Globus pallidus (tissue), 1 donor: ENCODE results near the gene SPARCL1.
"Not testable (repeated sequence)": the region's sequence is repeated elsewhere in the genome, so short reads cannot be mapped to it uniquely, and the experiment has no call there.

Source experiments
- DNase-seq: peaks from one replicate; pipeline ENCODE4 v3.0.0-alpha.2; 2015; ENCODE audit warnings: low spot score

Gene SPARCL1

GRCh38 chr4:87529187-87529586 is at the start of gene SPARCL1:
SPARCL1 (minus strand) TSS chr4:87529376; CDS start chr4:87499574, 29,802 bp downstream.
- peak; percentile 52 for DNase-seq

- no peak for DNase-seq
Measured at GRCh38 chr4:87575983-87576382, 46.8 kb upstream of the SPARCL1 start.

GRCh38 chr4:87575408-87575807 is 46.2 kb upstream of the SPARCL1 start:
- DNase-seq = no peak

GRCh38 chr4:87574996-87575395 is 45.8 kb upstream of the SPARCL1 start:
- no peak for DNase-seq

- not testable (repeated sequence) for DNase-seq
Measured at GRCh38 chr4:87574376-87574775, 45.2 kb upstream of the SPARCL1 start.

GRCh38 chr4:87570290-87570805 is 41.2 kb upstream of the SPARCL1 start:
- DNase-seq = no peak

GRCh38 chr4:87567191-87567590 is 38.0 kb upstream of the SPARCL1 start:
- DNase-seq = no peak

- DNase-seq = no peak
Measured at GRCh38 chr4:87566276-87566675, 37.1 kb upstream of the SPARCL1 start.

- DNase-seq = no peak
Measured at GRCh38 chr4:87565746-87566145, 36.6 kb upstream of the SPARCL1 start.

- DNase-seq = no peak
Measured at GRCh38 chr4:87560802-87561201, 31.6 kb upstream of the SPARCL1 start.

- DNase-seq = no peak
Measured at GRCh38 chr4:87559090-87559837, 30.1 kb upstream of the SPARCL1 start.

GRCh38 chr4:87557348-87557747 is 28.2 kb upstream of the SPARCL1 start:
- no peak for DNase-seq

GRCh38 chr4:87555773-87556619 is 26.8 kb upstream of the SPARCL1 start:
- no peak for DNase-seq

- no peak for DNase-seq
Measured at GRCh38 chr4:87553182-87553581, 24.0 kb upstream of the SPARCL1 start.

- no peak for DNase-seq
Measured at GRCh38 chr4:87551361-87551760, 22.2 kb upstream of the SPARCL1 start.

GRCh38 chr4:87547016-87547708 is 18.0 kb upstream of the SPARCL1 start:
- DNase-seq = no peak

GRCh38 chr4:87545052-87545451 is 15.9 kb upstream of the SPARCL1 start:
- no peak for DNase-seq

GRCh38 chr4:87543835-87544461 is 14.8 kb upstream of the SPARCL1 start:
- DNase-seq = peak; percentile 76

- no peak for DNase-seq
Measured at GRCh38 chr4:87542734-87543312, 13.6 kb upstream of the SPARCL1 start.

- no peak for DNase-seq
Measured at GRCh38 chr4:87541956-87542709, 13.0 kb upstream of the SPARCL1 start.

- no peak for DNase-seq
Measured at GRCh38 chr4:87541521-87541920, 12.3 kb upstream of the SPARCL1 start.
